ENCODE data around the gene POMP. TPM values are rescaled to one million over a fixed set of nuclear protein-coding genes. Genes with fewer than 3 reads are reported as not detected.
A peak's percentile ranks its signal among the peaks of the same experiment; 100 is the strongest.

POMP gene
- total RNA-seq, 4 donors from 2014 or later = 24.7 to 56.8 (median 44.0) TPM

- TF ChIP-seq EP300 (IDR thresholded peaks at IDR 0.05; ENCODE audit: low read depth) (no peak), CTCF (IDR thresholded peaks at IDR 0.05) (no peak), POLR2AphosphoS5 (IDR thresholded peaks at IDR 0.05) (no peak), POLR2A (IDR thresholded peaks at IDR 0.05) (no peak)
- no peak overlapping the region for H3K27ac ChIP-seq
- H3K4me1 ChIP-seq = peaks cover 0 to 8% (median 3%) of the 10 kb centered on the region in 4 donors
- no peaks in the 10 kb centered on the region for H3K27me3 ChIP-seq
- intact Hi-C loops (cut with DNase I; ENCODE audit: low total_unique reads) = loop anchor here (10.0 kb wide), 1 partner anchor 314 kb away; no protein-coding TSS in a partner anchor
- in situ Hi-C loops (cut with MboI; ENCODE audit: low pct_ligation_motif_present in 1 of 4, low pct_unique_long_range_greater_than_20kb in 1 of 4, low sequenced_read_pairs in 3 of 4) = loop anchor here (5.0 to 25.0 kb wide), 3 partner anchors 301 to 316 kb away; no protein-coding TSS in a partner anchor
- H3K36me3 ChIP-seq = no peaks in the 10 kb centered on the region
- 72 to 73% methylated on average over 2 to 3 of the region's 3 CpGs for WGBS, 2 donors (ENCODE audit: low coverage in 1 of 2)
- no peaks in the 10 kb centered on the region for H3K9me3 ChIP-seq
- no peak for DNase-seq
- no peak overlapping the region for H3K4me3 ChIP-seq
Observed at GRCh38 chr13:28638756-28639155, 20.2 kb upstream of the POMP start.

- Histone ChIP-seq H3K27me3 (no peaks in the 10 kb centered on the region), H3K4me3 (no peak overlapping the region), H3K36me3 (no peaks in the 10 kb centered on the region), H3K27ac (peak overlapping the region in 2 of 4 donors; percentile 27 to 28), H3K9me3 (no peaks in the 10 kb centered on the region), H3K4me1 (peaks cover 0 to 8% (median 3%) of the 10 kb centered on the region in 4 donors)
- WGBS, 2 donors (ENCODE audit: low coverage in 1 of 2) = 55 to 68% methylated on average over 5 to 12 of the region's 12 CpGs
- intact Hi-C loops (cut with DNase I; ENCODE audit: low total_unique reads) = no loop called here
- TF ChIP-seq EP300 (IDR thresholded peaks at IDR 0.05; ENCODE audit: low read depth) (no peak), CTCF (IDR thresholded peaks at IDR 0.05) (no peak), POLR2AphosphoS5 (IDR thresholded peaks at IDR 0.05) (no peak), POLR2A (IDR thresholded peaks at IDR 0.05) (no peak)
- in situ Hi-C loops (cut with MboI; ENCODE audit: low pct_ligation_motif_present in 1 of 4, low pct_unique_long_range_greater_than_20kb in 1 of 4, low sequenced_read_pairs in 3 of 4) = loop anchor here in 1 of 4 donors (25.0 kb wide), 1 partner anchor 304 kb away; no protein-coding TSS in a partner anchor
- DNase-seq = no peak
Observed at GRCh38 chr13:28640861-28641599, 17.9 kb upstream of the POMP start.

- in situ Hi-C loops (cut with MboI; ENCODE audit: low pct_ligation_motif_present in 1 of 4, low pct_unique_long_range_greater_than_20kb in 1 of 4, low sequenced_read_pairs in 3 of 4) = loop anchor here in 1 of 4 donors (25.0 kb wide), 1 partner anchor 304 kb away; no protein-coding TSS in a partner anchor
- Histone ChIP-seq H3K27me3 (no peaks in the 10 kb centered on the region), H3K4me3 (no peak overlapping the region), H3K4me1 (peaks cover 0 to 8% (median 2%) of the 10 kb centered on the region in 4 donors), H3K36me3 (no peaks in the 10 kb centered on the region), H3K27ac (peak overlapping the region in 2 of 4 donors; percentile 3 to 28), H3K9me3 (no peaks in the 10 kb centered on the region)
- intact Hi-C loops (cut with DNase I; ENCODE audit: low total_unique reads) = no loop called here
- WGBS, 2 donors (ENCODE audit: low coverage in 1 of 2) = 54 to 67% methylated on average over 1 to 3 of the region's 3 CpGs
- DNase-seq = no peak
- TF ChIP-seq POLR2AphosphoS5 (IDR thresholded peaks at IDR 0.05) (no peak), EP300 (IDR thresholded peaks at IDR 0.05; ENCODE audit: low read depth) (no peak), POLR2A (IDR thresholded peaks at IDR 0.05) (no peak), CTCF (IDR thresholded peaks at IDR 0.05) (no peak)
Observed at GRCh38 chr13:28641600-28641926, 17.4 kb upstream of the POMP start.

- Histone ChIP-seq H3K27me3 (no peaks in the 10 kb centered on the region), H3K4me1 (no peaks in the 10 kb centered on the region), H3K4me3 (no peak overlapping the region), H3K36me3 (no peaks in the 10 kb centered on the region), H3K9me3 (no peaks in the 10 kb centered on the region), H3K27ac (no peak overlapping the region)
- no peak for DNase-seq
- WGBS, 2 donors (ENCODE audit: low coverage in 1 of 2) = 77 to 100% methylated on average over 2 of the region's 2 CpGs
- no peak for TF ChIP-seq POLR2A (IDR thresholded peaks at IDR 0.05)
- TF ChIP-seq CTCF (IDR thresholded peaks at IDR 0.05) = no peak
- TF ChIP-seq POLR2AphosphoS5 (IDR thresholded peaks at IDR 0.05) = no peak
- TF ChIP-seq EP300 (IDR thresholded peaks at IDR 0.05; ENCODE audit: low read depth) = no peak
- in situ Hi-C loops (cut with MboI; ENCODE audit: low pct_ligation_motif_present in 1 of 4, low pct_unique_long_range_greater_than_20kb in 1 of 4, low sequenced_read_pairs in 3 of 4) = no loop called here
- intact Hi-C loops (cut with DNase I; ENCODE audit: low total_unique reads) = loop anchor here (5.0 kb wide), 1 partner anchor 892 kb away; no protein-coding TSS in a partner anchor
Observed at GRCh38 chr13:28650284-28650683, 8.6 kb upstream of the POMP start.
